IPS DF 4.7 (cell line): ENCODE measurements around the gene COL23A1.
A peak's percentile ranks its signal among the peaks of the same experiment; 100 is the strongest.

Source experiments
- DNase-seq: peaks from one replicate; pipeline ENCODE4 v3.0.0-alpha.2; 2013; ENCODE audit warnings: low spot score; ENCODE audit errors: extremely low read depth

COL23A1 gene

GRCh38 chr5:178212241-178213002, 377.8 kb downstream of the COL23A1 start:
- DNase-seq, result no peak

- no peak for DNase-seq
Observed at GRCh38 chr5:178211095-178212048, 378.8 kb downstream of the COL23A1 start.

GRCh38 chr5:178210686-178211085, 379.5 kb downstream of the COL23A1 start:
- no peak for DNase-seq

- no peak for DNase-seq
Observed at GRCh38 chr5:178210073-178210535, 380.1 kb downstream of the COL23A1 start.

GRCh38 chr5:178209334-178210072, 380.7 kb downstream of the COL23A1 start:
- no peak for DNase-seq

- no peak for DNase-seq
Observed at GRCh38 chr5:178208540-178209227, 381.5 kb downstream of the COL23A1 start.

GRCh38 chr5:178207917-178208280, 382.3 kb downstream of the COL23A1 start:
- no peak for DNase-seq

GRCh38 chr5:178207183-178207916, 382.8 kb downstream of the COL23A1 start:
- no peak for DNase-seq

- no peak for DNase-seq
Observed at GRCh38 chr5:178206166-178207101, 383.8 kb downstream of the COL23A1 start.

- no peak for DNase-seq
Observed at GRCh38 chr5:178205749-178206047, 384.5 kb downstream of the COL23A1 start.

GRCh38 chr5:178204935-178205748, 385.1 kb downstream of the COL23A1 start:
- DNase-seq, result no peak

- peak; percentile 75 for DNase-seq
Observed at GRCh38 chr5:178204182-178204934, 385.8 kb downstream of the COL23A1 start, which contains the start of gene HNRNPAB. Gene HNRNPAB (plus strand): TSS chr5:178204533. CDS start chr5:178204838, 305 bp downstream.

- no peak for DNase-seq
Observed at GRCh38 chr5:178203670-178204181, 386.5 kb downstream of the COL23A1 start.

GRCh38 chr5:178202541-178202940, 387.7 kb downstream of the COL23A1 start:
- no peak for DNase-seq

- no peak for DNase-seq
Observed at GRCh38 chr5:178201927-178202235, 388.3 kb downstream of the COL23A1 start.

- no peak for DNase-seq
Observed at GRCh38 chr5:178201221-178201926, 388.8 kb downstream of the COL23A1 start.
